HL-60 (cell line): ENCODE data around the gene ACOT12.

Experiments
- DNase-seq, 2 experiments: peaks; one replicate each; pipeline ENCODE4 v3.0.0-alpha.2; 2010 to 2020; ENCODE audit warnings: low read depth in 1 of 2, low spot score in 1 of 2
- H3K27ac ChIP-seq: fragments of 250-450 bp; sonication (Bioruptor Pico); replicated peaks from 2 replicates; pipeline ENCODE4 v1.5.1; 2020; ENCODE audit warnings: mild to moderate bottlenecking, moderate library complexity
- H3K27me3 ChIP-seq: fragments of 250-450 bp; sonication (Bioruptor Pico); 2 replicates; pipeline ENCODE4 v1.5.1; 2021; ENCODE audit warnings: mild to moderate bottlenecking, moderate library complexity; ENCODE audit not compliant: insufficient read depth, poor library complexity, severe bottlenecking
- H3K4me3 ChIP-seq: replicated peaks from 2 replicates; pipeline ENCODE4 v1.5.1; 2011; ENCODE audit warnings: mild to moderate bottlenecking, control low read depth, low read length; ENCODE audit not compliant: insufficient read depth
- GABPA ChIP-seq: IDR thresholded peaks from 2 replicates; pipeline ENCODE4 v1.6.1; 2012; ENCODE audit warnings: low read depth
- POLR2AphosphoS5 ChIP-seq: IDR thresholded peaks from 2 replicates; pipeline ENCODE4 v1.6.1; 2012; ENCODE audit warnings: low read depth
- SPI1 ChIP-seq: IDR thresholded peaks from 2 replicates; pipeline ENCODE4 v1.6.1; 2012; ENCODE audit warnings: low read depth, mild to moderate bottlenecking, borderline replicate concordance
- TF ChIP-seq, protein P1 (sequence below): IDR thresholded peaks from 2 replicates; pipeline ENCODE4 v1.6.1; 2012; ENCODE audit warnings: low read depth; ENCODE audit not compliant: insufficient replicate concordance
- TF ChIP-seq, protein P2 (sequence below): IDR thresholded peaks from one replicate; pipeline ENCODE4 v1.5.1; 2011; ENCODE audit warnings: low read length, control low read depth, inconsistent platforms; ENCODE audit not compliant: insufficient read depth

The ACOT12 gene

GRCh38 chr5:81286059-81286617 is 107.8 kb downstream of the ACOT12 start:
- Histone ChIP-seq H3K27me3 (no peaks in the 10 kb centered on the region), H3K27ac (no peak overlapping the region), H3K4me3 (no peak overlapping the region)
- TF ChIP-seq, protein P1, sequence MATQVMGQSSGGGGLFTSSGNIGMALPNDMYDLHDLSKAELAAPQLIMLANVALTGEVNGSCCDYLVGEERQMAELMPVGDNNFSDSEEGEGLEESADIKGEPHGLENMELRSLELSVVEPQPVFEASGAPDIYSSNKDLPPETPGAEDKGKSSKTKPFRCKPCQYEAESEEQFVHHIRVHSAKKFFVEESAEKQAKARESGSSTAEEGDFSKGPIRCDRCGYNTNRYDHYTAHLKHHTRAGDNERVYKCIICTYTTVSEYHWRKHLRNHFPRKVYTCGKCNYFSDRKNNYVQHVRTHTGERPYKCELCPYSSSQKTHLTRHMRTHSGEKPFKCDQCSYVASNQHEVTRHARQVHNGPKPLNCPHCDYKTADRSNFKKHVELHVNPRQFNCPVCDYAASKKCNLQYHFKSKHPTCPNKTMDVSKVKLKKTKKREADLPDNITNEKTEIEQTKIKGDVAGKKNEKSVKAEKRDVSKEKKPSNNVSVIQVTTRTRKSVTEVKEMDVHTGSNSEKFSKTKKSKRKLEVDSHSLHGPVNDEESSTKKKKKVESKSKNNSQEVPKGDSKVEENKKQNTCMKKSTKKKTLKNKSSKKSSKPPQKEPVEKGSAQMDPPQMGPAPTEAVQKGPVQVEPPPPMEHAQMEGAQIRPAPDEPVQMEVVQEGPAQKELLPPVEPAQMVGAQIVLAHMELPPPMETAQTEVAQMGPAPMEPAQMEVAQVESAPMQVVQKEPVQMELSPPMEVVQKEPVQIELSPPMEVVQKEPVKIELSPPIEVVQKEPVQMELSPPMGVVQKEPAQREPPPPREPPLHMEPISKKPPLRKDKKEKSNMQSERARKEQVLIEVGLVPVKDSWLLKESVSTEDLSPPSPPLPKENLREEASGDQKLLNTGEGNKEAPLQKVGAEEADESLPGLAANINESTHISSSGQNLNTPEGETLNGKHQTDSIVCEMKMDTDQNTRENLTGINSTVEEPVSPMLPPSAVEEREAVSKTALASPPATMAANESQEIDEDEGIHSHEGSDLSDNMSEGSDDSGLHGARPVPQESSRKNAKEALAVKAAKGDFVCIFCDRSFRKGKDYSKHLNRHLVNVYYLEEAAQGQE: no peak
- TF ChIP-seq POLR2AphosphoS5 (no peak), SPI1 (no peak), GABPA (no peak)
- TF ChIP-seq, protein P2, sequence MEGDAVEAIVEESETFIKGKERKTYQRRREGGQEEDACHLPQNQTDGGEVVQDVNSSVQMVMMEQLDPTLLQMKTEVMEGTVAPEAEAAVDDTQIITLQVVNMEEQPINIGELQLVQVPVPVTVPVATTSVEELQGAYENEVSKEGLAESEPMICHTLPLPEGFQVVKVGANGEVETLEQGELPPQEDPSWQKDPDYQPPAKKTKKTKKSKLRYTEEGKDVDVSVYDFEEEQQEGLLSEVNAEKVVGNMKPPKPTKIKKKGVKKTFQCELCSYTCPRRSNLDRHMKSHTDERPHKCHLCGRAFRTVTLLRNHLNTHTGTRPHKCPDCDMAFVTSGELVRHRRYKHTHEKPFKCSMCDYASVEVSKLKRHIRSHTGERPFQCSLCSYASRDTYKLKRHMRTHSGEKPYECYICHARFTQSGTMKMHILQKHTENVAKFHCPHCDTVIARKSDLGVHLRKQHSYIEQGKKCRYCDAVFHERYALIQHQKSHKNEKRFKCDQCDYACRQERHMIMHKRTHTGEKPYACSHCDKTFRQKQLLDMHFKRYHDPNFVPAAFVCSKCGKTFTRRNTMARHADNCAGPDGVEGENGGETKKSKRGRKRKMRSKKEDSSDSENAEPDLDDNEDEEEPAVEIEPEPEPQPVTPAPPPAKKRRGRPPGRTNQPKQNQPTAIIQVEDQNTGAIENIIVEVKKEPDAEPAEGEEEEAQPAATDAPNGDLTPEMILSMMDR: no peak
- no peak for DNase-seq

GRCh38 chr5:81283976-81284375 is 110.0 kb downstream of the ACOT12 start:
- no peak for DNase-seq
- TF ChIP-seq, protein P1: no peak
- TF ChIP-seq GABPA: no peak
- TF ChIP-seq SPI1: no peak
- Histone ChIP-seq H3K4me3 (no peak overlapping the region), H3K27ac (no peak overlapping the region), H3K27me3 (no peaks in the 10 kb centered on the region)
